Hepatocyte (in vitro differentiated cells): Measurements from ENCODE around the gene CD55.

Source experiments
- EZH2 ChIP-seq: fragments of 200-600 bp; sonication (generic); IDR thresholded peaks from 2 replicates; pipeline ENCODE4 v1.6.1; 2016; ENCODE audit warnings: antibody characterized with exemption, mild to moderate bottlenecking, borderline replicate concordance
- EZH2phosphoT487 ChIP-seq: fragments of 200-600 bp; sonication (generic); IDR thresholded peaks from one replicate; pipeline ENCODE4 v1.6.1; 2018; ENCODE audit warnings: antibody characterized with exemption, mild to moderate bottlenecking, low read depth, moderate library complexity; ENCODE audit not compliant: unreplicated experiment, severe bottlenecking
- TF ChIP-seq, protein P1 (sequence below): fragments of 200-600 bp; sonication (generic); IDR thresholded peaks from 2 replicates; pipeline ENCODE4 v1.5.1; 2016; ENCODE audit warnings: antibody characterized with exemption, mild to moderate bottlenecking; ENCODE audit not compliant: poor library complexity

DNA sequence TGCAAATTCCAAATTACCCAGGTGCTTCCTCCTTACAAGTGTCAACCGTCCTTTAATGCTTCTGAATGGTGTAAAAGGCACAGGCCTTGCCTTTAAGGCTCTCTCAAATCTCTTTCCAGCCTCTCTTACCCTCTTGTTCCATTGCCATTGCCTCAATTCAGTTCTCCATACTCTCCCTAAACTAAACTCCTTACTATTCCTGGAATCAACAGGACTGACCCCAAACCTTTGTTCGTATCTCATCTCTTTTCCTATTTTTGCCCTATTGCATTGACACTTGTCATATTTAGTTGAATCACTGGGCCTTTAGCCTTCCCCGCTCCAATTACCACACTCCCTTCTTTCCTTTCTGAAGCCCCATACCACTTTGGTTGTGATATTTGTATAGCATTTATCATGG lies 3.9 kb upstream of the CD55 start:
- TF ChIP-seq, protein P1, sequence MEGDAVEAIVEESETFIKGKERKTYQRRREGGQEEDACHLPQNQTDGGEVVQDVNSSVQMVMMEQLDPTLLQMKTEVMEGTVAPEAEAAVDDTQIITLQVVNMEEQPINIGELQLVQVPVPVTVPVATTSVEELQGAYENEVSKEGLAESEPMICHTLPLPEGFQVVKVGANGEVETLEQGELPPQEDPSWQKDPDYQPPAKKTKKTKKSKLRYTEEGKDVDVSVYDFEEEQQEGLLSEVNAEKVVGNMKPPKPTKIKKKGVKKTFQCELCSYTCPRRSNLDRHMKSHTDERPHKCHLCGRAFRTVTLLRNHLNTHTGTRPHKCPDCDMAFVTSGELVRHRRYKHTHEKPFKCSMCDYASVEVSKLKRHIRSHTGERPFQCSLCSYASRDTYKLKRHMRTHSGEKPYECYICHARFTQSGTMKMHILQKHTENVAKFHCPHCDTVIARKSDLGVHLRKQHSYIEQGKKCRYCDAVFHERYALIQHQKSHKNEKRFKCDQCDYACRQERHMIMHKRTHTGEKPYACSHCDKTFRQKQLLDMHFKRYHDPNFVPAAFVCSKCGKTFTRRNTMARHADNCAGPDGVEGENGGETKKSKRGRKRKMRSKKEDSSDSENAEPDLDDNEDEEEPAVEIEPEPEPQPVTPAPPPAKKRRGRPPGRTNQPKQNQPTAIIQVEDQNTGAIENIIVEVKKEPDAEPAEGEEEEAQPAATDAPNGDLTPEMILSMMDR = no peak
- TF ChIP-seq EZH2 (no peak), EZH2phosphoT487 (no peak)
